Hepatic stellate cell (primary cell): ENCODE results near the gene A2ML1.
"Not testable (repeated sequence)": the region's sequence is repeated elsewhere in the genome, so short reads cannot be mapped to it uniquely, and the experiment has no call there.

Experiments
- DNase-seq: peaks from one replicate; pipeline ENCODE4 v3.0.0; 2011; ENCODE audit warnings: low spot score

The A2ML1 gene

DNA sequence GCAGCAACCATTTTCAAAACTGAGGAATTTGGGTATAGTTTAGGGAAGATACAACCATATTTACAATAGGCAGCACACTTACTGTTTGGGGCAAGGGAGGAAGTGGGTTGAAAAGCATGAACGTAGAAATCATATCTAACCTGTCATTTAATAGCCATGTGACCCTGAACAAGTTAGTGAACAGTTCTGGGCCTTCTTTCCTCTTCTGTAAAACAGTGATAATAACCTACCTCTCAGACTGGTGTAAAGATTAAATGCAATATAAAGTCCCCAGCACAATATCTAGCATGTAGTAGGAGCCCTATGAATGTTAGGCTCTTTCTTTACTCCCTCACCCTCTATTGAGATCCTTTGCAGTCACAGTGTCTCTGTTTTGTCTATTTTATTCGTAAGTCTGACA, 33.5 kb downstream of the A2ML1 start:
- no peak for DNase-seq

- not testable (repeated sequence) for DNase-seq
These were observed 37.0 kb downstream of the A2ML1 start for GRCh38 chr12:8859448-8859847.

DNA sequence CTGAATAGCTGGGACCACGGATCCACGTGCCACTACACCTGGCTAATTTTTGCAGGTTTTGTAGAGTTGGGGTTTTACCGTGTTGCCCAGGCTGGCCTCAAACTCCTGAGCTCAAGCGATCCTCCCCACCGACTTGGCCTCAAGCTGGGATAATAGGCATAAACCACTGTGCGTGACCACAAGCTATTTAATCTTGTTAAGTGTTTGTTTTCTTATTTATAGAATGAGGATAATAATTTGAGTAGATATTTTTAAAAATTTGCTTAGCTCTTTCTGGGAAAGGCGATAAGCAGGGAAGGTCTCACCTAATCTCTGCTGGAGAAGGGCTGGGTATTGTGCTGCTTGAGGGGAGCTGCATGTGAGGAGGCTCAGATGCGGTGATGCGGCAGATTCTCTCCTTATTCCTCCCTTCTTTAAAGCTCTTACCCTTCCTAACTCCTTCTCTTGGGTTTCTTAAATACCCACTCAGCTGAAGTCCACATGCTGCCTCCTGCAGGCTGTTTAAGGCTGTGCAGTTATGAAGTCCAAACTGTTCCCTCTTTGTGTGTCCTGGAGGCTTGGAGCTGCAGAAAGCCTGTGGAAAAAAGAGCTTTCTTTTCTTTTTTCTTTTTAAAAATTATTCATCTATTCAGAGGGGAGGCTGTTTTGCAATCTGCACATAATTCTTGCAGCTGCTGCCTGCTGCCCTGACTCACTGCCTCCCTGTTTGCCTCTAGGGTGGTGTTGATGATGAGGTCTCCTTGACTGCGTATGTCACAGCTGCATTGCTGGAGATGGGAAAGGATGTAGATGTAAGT, 37.9 kb downstream of the A2ML1 start:
- DNase-seq = peak; percentile 38

GRCh38 chr12:8866429-8866828, 44.0 kb downstream of the A2ML1 start:
- DNase-seq = no peak

GRCh38 chr12:8867009-8867408, 44.6 kb downstream of the A2ML1 start:
- DNase-seq = no peak

- no peak for DNase-seq
These were observed 45.4 kb downstream of the A2ML1 start for GRCh38 chr12:8867786-8868185.

- DNase-seq = no peak
These were observed 48.2 kb downstream of the A2ML1 start for GRCh38 chr12:8870586-8870985.

GRCh38 chr12:8871068-8871467, 48.6 kb downstream of the A2ML1 start:
- no peak for DNase-seq

DNA sequence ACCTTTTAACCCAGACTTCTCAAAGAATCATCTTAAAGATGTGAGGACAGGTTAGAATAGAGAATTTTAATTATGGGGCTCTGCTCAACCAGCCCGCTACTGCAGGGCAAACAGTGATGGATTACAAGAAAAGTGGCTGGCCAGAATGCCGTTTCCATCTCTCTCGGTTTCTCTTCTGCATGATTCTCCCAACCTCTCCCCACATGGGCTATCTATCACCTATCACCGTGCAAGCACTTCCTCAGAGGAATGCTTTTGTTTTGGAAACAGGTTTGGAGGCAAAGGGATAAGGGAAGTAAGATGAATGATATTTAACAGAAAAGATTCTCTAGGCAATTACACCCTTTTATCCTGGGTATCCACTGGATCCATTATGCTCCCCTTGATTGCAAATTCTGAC, 54.5 kb downstream of the A2ML1 start:
- no peak for DNase-seq

GRCh38 chr12:8886502-8887284, 64.3 kb downstream of the A2ML1 start:
- DNase-seq = no peak

DNA sequence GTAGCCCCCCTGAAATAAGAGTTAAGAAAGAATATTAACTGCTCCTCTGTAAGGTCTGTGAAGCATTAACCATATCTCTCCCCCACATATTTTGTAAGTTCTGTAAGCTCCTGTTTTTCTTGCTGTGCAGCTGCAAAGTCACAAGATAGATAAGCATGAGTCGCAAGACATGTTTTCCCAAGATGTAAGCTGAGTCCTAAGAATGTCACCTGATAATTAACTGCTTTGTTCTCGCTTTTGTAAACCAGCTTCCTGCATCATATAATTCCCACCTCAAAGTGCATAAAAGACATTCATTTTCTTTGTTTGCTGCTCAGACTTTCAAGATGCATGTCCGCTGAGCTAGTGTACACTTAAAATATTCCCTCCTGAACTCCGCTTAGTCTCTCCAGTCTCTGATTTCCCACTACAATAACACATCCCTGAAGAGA, 64.9 kb downstream of the A2ML1 start:
- DNase-seq = no peak

GRCh38 chr12:8890313-8891085, 68.1 kb downstream of the A2ML1 start:
- DNase-seq = peak; percentile 37

- no peak for DNase-seq
These were observed 69.6 kb downstream of the A2ML1 start for GRCh38 chr12:8891976-8892375.

- DNase-seq = no peak
These were observed 72.0 kb downstream of the A2ML1 start for GRCh38 chr12:8894378-8894777.

GRCh38 chr12:8894986-8895385, 72.6 kb downstream of the A2ML1 start:
- no peak for DNase-seq

GRCh38 chr12:8897081-8897480, 74.7 kb downstream of the A2ML1 start:
- no peak for DNase-seq

DNA sequence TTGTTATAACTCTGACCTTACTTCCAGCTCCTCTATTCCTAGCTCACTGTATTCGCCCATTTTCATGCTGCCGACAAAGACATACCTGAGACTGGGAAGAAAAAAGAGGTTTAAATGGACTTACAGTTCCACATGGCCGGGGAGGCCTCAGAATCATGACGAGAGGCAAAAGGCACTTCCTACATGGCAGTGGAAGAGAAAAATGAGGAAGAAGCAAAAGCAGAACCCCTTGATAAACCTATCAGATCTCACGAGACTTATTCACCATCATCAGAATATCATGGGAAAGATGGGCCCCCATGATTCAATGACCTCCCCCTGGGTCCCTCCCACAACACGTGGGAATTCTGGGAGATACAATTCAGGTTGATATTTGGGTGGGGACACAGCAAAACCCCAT, 77.4 kb downstream of the A2ML1 start:
- DNase-seq = no peak

DNA sequence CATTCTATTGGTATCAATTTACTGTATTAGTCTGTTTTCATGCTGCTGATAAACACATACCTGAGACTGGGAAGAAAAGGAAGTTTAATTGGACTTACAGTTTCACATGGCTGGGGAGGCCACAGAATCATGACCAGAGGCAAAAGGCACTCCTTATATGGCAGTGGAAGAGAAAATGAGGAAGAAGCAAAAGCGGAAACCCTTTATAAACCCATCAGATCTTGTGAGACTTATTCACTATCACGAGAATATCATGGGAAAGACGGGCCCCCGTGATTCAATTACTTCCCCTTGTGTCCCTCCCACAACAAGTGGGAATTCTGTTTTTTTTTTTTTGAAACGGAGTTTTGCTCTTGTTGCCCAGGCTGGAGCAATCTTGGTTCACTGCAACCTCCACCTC, 80.3 kb downstream of the A2ML1 start:
- DNase-seq = not testable (repeated sequence)

GRCh38 chr12:8903646-8904045, 81.2 kb downstream of the A2ML1 start:
- DNase-seq = no peak

DNA sequence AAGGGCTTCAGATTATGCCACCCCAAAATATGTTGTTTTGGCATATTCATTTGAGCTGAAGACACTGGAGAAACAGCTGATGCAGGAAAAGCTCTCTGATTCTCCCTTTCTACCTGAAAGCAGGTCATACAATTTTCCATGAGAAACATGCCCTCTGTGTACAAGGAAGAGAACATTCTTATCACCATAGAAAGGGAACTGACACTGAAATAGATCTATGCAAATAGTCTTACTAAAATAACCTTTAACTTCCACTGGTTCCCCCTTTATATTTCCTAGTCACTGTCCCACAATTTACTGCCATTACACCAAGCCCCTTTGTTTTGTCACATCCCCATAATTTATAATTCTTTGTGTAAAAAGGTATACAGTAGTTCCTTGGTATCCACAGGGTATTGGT, 82.2 kb downstream of the A2ML1 start:
- no peak for DNase-seq

- no peak for DNase-seq
These were observed 83.1 kb downstream of the A2ML1 start for GRCh38 chr12:8905546-8905945.
